HEK293T (cell line): ENCODE measurements around the gene MEIS1.

Source experiments
- CTCF ChIA-PET: fragments of 350-600 bp; formaldehyde crosslinking; extraction: SDS; loops from one replicate; lab custom pipeline; 2021; ENCODE audit warnings: antibody characterized with exemption, inconsistent platforms; lab: Yijun Ruan, JAX
- POLR2A ChIA-PET: fragments of 350-600 bp; formaldehyde crosslinking; extraction: SDS; loops from one replicate; lab custom pipeline; 2020; ENCODE audit warnings: antibody characterized with exemption, inconsistent platforms; lab: Yijun Ruan, JAX
- DNase-seq: peaks from one replicate; pipeline ENCODE4 v3.0.0; 2012; ENCODE audit warnings: mixed read lengths; ENCODE audit errors: extremely low spot score
- ARNT ChIP-seq: fragments of 450-650 bp; IDR thresholded peaks from 2 replicates; pipeline ENCODE4 v1.6.1; 2017; ENCODE audit warnings: mild to moderate bottlenecking
- BHLHE40 ChIP-seq: fragments of 450-650 bp; IDR thresholded peaks from 2 replicates; pipeline ENCODE4 v1.6.1; 2016; ENCODE audit warnings: mild to moderate bottlenecking, moderate library complexity, borderline replicate concordance
- CTBP1 ChIP-seq: fragments of 450-650 bp; IDR thresholded peaks from 2 replicates; pipeline ENCODE4 v1.6.1; 2016; ENCODE audit warnings: borderline replicate concordance
- ELF4 ChIP-seq: fragments of 450-650 bp; IDR thresholded peaks from 2 replicates; pipeline ENCODE4 v1.6.1; 2017; ENCODE audit warnings: antibody characterized with exemption
- FOXA1 ChIP-seq: fragments of 450-650 bp; IDR thresholded peaks from 2 replicates; pipeline ENCODE4 v1.6.1; 2016; ENCODE audit warnings: mild to moderate bottlenecking
- FOXK2 ChIP-seq: fragments of 450-650 bp; IDR thresholded peaks from 2 replicates; pipeline ENCODE4 v1.6.1; 2016; ENCODE audit warnings: mild to moderate bottlenecking
- FOXM1 ChIP-seq: fragments of 450-650 bp; IDR thresholded peaks from 2 replicates; pipeline ENCODE4 v1.6.1; 2017; ENCODE audit warnings: mild to moderate bottlenecking, borderline replicate concordance
- HDGF ChIP-seq: fragments of 450-650 bp; IDR thresholded peaks from 2 replicates; pipeline ENCODE4 v1.6.1; 2017; ENCODE audit warnings: antibody characterized with exemption, borderline replicate concordance
- L3MBTL2 ChIP-seq: fragments of 450-650 bp; conservative IDR thresholded peaks from 2 replicates; pipeline ENCODE4 v1.6.1; 2016; ENCODE audit warnings: mild to moderate bottlenecking
- LEF1 ChIP-seq: fragments of 450-650 bp; IDR thresholded peaks from 2 replicates; pipeline ENCODE4 v1.6.1; 2017; ENCODE audit warnings: mild to moderate bottlenecking, borderline replicate concordance
- NFRKB ChIP-seq: fragments of 450-650 bp; IDR thresholded peaks from 2 replicates; pipeline ENCODE4 v1.6.1; 2016; ENCODE audit warnings: mild to moderate bottlenecking, moderate library complexity
- SP1 ChIP-seq: fragments of 450-650 bp; IDR thresholded peaks from 2 replicates; pipeline ENCODE4 v1.6.1; 2017
- SUZ12 ChIP-seq: fragments of 450-650 bp; IDR thresholded peaks from 2 replicates; pipeline ENCODE4 v1.6.1; 2016; ENCODE audit warnings: mild to moderate bottlenecking
- TARDBP ChIP-seq: fragments of 450-650 bp; IDR thresholded peaks from 2 replicates; pipeline ENCODE4 v1.6.1; 2016
- ZNF384 ChIP-seq: fragments of 450-650 bp; IDR thresholded peaks from 2 replicates; pipeline ENCODE4 v1.6.1; 2016
- TF ChIP-seq, protein P1 (sequence below): fragments of 450-650 bp; IDR thresholded peaks from 2 replicates; pipeline ENCODE4 v1.6.1; 2016

The MEIS1 gene

DNA sequence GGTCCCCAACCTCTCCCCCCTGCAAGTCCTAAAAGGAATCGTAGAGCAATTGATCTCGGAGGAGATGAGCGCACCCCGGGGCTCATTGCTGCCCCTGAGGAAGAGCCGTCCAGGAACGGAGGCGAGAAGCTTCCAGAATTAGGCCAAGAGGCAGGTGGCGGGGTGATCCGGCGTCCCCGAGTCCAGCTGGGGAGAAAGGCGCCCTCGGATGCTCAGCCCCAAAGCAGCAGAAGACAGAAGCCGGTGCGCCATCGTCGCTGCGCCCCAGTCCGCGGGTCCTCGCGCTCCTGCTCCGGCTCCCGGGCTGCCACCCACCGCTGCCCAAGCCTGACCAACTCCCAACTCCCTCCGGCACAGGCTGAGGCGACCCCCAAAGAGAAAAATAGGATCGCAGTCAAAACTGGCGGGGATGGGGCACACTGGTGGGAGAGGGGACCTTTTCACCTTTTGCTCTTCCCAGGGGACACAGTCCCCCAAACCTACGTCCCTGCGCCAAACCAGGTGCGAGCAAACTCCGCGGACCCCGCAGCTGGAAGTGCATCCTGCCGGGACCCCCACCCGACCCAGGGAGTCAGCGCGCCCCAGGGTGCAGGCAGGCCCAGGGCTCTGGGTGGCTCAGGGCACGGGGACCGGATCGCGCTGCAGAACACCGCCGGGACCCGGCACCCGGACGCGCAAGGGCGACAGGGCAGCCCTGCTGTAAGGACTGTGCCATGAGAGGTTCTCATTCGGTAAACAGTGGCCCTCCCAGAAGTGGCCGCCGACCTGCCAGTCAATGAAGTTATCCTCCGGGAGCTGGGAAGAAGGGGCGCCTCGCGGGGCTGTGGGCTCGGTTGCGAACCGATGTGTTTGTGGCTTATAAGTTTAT is 8.4 kb upstream of the MEIS1 start:
- DNase-seq, result no peak
- POLR2A ChIA-PET, result interaction anchor here (1.9 kb wide), 1 partner anchor 8 kb away, joined by 7 read pairs; the partner anchor contains the start of gene MEIS1
- CTCF ChIA-PET, result interaction anchor here (0.6 to 1.0 kb wide), 3 partner anchors 71 to 853 kb away, joined by 3 to 12 read pairs (median 3); no protein-coding TSS in a partner anchor
- TF ChIP-seq FOXM1, result no peak
- TF ChIP-seq, protein P1, sequence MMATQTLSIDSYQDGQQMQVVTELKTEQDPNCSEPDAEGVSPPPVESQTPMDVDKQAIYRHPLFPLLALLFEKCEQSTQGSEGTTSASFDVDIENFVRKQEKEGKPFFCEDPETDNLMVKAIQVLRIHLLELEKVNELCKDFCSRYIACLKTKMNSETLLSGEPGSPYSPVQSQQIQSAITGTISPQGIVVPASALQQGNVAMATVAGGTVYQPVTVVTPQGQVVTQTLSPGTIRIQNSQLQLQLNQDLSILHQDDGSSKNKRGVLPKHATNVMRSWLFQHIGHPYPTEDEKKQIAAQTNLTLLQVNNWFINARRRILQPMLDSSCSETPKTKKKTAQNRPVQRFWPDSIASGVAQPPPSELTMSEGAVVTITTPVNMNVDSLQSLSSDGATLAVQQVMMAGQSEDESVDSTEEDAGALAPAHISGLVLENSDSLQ, result no peak
- TF ChIP-seq TARDBP, result no peak
- no peak for TF ChIP-seq HDGF
- no peak for TF ChIP-seq ARNT
- no peak for TF ChIP-seq ZNF384
- TF ChIP-seq L3MBTL2, result no peak
- TF ChIP-seq FOXK2, result no peak
- no peak for TF ChIP-seq NFRKB
- no peak for TF ChIP-seq LEF1
- TF ChIP-seq BHLHE40, result no peak
- no peak for TF ChIP-seq CTBP1
- no peak for TF ChIP-seq SUZ12
- no peak for TF ChIP-seq ELF4
- no peak for TF ChIP-seq SP1
- TF ChIP-seq FOXA1, result no peak

DNA sequence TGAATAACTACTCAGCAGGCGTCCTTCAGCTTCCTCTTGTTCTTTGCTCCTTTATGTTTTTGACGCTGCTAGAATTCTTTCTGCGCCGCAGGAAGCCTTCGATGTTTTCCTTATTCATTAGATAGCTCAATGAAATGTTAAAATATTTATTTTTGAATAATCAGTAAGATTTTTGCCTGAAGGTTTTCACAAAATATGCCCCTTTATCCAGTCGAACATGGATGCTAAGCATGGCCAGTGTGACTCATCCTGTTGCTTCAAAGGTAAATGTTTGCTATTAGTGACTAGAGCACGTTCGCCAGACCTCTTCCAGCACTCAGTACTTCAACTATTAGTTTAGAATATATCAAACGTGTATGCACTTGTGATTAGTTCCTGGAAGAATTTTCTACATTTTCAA is 7.6 kb upstream of the MEIS1 start:
- POLR2A ChIA-PET, result interaction anchor here (1.0 kb wide), 1 partner anchor 150 kb away, joined by 3 read pairs; no protein-coding TSS in a partner anchor
- TF ChIP-seq, protein P1, result no peak
- TF ChIP-seq ELF4 (no peak), LEF1 (no peak), SP1 (no peak), FOXK2 (no peak), BHLHE40 (no peak), L3MBTL2 (no peak), FOXM1 (no peak), HDGF (no peak), FOXA1 (no peak), ZNF384 (no peak), NFRKB (no peak), TARDBP (no peak), CTBP1 (no peak), SUZ12 (no peak)
- no peak for DNase-seq
- CTCF ChIA-PET, result interaction anchor here (0.6 to 1.0 kb wide), 3 partner anchors 70 to 854 kb away, joined by 3 to 12 read pairs (median 3); no protein-coding TSS in a partner anchor

DNA sequence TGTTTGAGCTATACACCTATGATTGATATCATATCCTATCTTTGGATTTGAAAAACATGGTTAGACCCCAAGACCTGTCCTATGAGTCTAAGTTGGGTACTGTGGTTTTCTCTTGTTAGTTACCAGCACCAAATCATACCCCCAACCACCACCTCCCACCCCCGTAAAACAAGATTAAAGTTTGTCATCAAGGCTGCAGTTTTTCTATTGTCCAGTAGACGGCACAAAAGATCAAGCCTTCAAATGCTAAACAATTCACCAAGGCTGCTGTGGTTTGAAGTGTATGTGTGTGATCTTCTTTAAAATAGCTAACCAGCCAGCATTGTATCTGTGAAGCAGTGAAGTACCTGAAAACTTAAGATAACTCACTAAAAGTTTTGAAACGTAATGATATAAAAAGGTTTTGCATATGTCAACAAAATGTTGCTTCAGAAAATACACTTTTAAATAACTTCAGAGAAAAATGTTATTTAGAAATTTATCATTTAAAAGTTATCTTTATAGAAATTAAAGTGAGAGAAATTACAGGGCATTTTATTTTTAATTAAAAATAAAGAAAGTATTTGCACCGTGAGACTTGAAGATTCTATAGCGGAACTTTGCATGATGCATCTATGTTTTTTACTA is 5.8 kb upstream of the MEIS1 start:
- DNase-seq, result no peak
- ChIA-PET CTCF (interaction anchor here (0.7 to 2.0 kb wide), 3 partner anchors 139 to 806 kb away, joined by 3 to 17 read pairs (median 3); no protein-coding TSS in a partner anchor), POLR2A (interaction anchor here (0.9 kb wide), 1 partner anchor 146 kb away, joined by 3 read pairs; no protein-coding TSS in a partner anchor)
- TF ChIP-seq BHLHE40 (no peak), ARNT (no peak)

DNA sequence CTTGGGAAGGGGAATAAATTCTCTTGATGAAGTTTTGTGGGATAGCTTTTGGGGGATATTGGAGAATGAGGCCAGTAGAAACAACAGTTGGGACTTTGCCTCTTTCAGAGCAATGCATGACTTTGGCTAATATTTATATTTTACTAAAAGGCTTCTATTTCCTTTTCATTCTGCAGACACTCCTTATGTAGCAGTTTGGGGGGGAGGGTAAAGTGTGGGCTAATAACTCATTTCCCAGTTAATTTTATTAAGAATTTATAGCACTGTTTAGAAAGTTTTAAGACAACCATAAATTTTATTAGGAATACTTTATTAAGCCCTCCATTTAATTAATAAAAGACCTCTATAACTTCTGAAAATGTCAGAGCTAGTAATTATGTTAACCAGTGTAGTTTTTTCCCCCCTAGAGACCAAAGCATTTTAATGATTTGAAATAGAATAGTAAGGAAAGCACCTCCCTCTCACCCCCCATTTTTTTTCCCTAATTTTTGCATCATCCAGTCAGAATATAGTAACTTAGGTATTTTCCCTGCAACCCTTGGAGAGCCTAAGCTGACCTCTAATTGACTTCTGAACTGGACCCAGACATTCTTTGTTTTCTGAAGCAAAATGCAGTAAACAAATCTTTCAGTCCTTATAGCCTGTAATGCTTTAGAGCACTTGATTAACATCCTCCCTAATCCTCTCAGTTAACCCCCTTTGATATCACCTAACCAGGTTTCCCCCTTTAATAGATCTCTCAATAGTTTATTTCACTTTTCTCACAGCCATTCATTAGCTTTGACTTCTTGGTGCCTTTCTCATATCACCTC is 5.0 kb upstream of the MEIS1 start:
- CTCF ChIA-PET, result interaction anchor here (0.7 to 2.0 kb wide), 2 partner anchors 146 to 805 kb away, joined by 3 to 17 read pairs; no protein-coding TSS in a partner anchor
- no peak for DNase-seq
- no peak for TF ChIP-seq SP1
- no peak for TF ChIP-seq FOXM1
- TF ChIP-seq ZNF384, result no peak
- TF ChIP-seq BHLHE40, result no peak
- no peak for TF ChIP-seq FOXA1
- TF ChIP-seq L3MBTL2, result no peak
- TF ChIP-seq NFRKB, result no peak
- POLR2A ChIA-PET, result interaction anchor here (0.7 to 0.9 kb wide), 2 partner anchors 145 kb away, joined by 3 read pairs; no protein-coding TSS in a partner anchor

DNA sequence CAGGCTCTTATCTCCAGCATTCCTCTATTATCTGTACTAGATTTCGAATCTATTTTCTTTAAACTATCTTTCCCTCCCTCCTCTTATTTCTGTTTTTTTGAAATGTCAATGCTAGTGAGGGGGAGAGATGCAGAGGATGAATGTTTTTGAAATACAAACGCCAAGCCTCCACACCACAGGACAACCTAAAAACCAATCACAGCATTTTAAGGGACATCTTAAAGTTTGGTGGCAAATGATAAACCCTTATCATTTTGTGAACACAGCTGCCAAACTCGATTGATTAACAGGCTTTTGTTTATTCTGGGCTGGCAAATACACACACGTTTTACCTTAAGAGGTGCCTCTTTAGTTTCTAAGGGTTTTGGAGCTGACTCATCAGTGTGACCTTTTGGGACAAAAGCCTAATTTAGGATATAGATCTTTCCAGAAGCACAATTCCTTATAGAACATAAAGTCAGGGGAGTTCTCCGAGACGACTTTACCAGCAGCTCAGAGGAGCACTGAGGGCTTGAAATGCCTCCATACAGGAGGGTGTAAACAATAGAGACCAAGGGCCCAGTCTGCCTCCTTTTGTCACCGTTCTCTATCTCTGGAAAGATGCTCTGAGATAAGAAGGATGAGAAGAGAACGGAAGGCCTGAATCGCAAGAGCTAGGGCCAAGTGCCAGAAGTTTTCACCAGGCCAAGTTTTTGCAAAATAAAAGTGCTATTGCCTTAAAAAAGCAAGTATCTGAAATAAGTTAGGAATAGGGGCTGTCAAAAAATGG is 4.2 kb upstream of the MEIS1 start:
- POLR2A ChIA-PET, result interaction anchor here (0.7 kb wide), 1 partner anchor 144 kb away, joined by 3 read pairs; no protein-coding TSS in a partner anchor
- TF ChIP-seq LEF1 (no peak), TARDBP (no peak), ELF4 (no peak), NFRKB (no peak), FOXM1 (no peak), CTBP1 (no peak), SUZ12 (no peak), L3MBTL2 (no peak), BHLHE40 (no peak), ARNT (no peak), FOXA1 (no peak), HDGF (no peak), ZNF384 (no peak), SP1 (no peak), FOXK2 (no peak)
- TF ChIP-seq, protein P1, result no peak
- CTCF ChIA-PET, result interaction anchor here (0.6 to 2.0 kb wide), 4 partner anchors 77 to 371 kb away, joined by 4 to 17 read pairs (median 5); no protein-coding TSS in a partner anchor
- DNase-seq, result no peak
